ENCODE data around the gene PLOD3. TPM values are rescaled to one million over a fixed set of nuclear protein-coding genes. Genes with fewer than 3 reads are reported as not detected.

PLOD3 gene
- total and polyA plus RNA-seq, 9 of the 15 experiments (the other 6 are each of a cell fraction or from before 2014, with no cell fraction given), result 2.8 to 101 (median 30.9) TPM

GRCh38 chr7:101265622-101266516 lies 48.5 kb upstream of the PLOD3 start (continued):
- peak; percentile 17; the same call in 1 of the 2 replicates for TF ChIP-seq RAD51 (IDR thresholded peaks at IDR 0.05; ENCODE audit: borderline replicate concordance, low read depth)
- no peak for TF ChIP-seq ZNF586 (CRISPR knock-in tag; conservative IDR thresholded peaks at IDR 0.05)
- TF ChIP-seq SIN3A (IDR thresholded peaks at IDR 0.05; ENCODE audit: borderline replicate concordance in 2 of 2, control insufficient read depth in 1 of 2, low read depth in 2 of 2, low read length in 2 of 2), result no peak
- no peak for TF ChIP-seq EWSR1 (IDR thresholded peaks at IDR 0.05; ENCODE audit: borderline replicate concordance, low read depth, partially characterized antibody)
- TF ChIP-seq TCFL5 (CRISPR knock-in tag; conservative IDR thresholded peaks at IDR 0.05), result no peak
- peak; percentile 77 for TF ChIP-seq EGR1 (conservative IDR thresholded peaks at IDR 0.05)
- TF ChIP-seq ATF3 (IDR thresholded peaks at IDR 0.05), result peak; percentile 47
- no peak for TF ChIP-seq ATF3 (CRISPR knock-in tag; conservative IDR thresholded peaks at IDR 0.05)
- TF ChIP-seq SRSF1 (IDR thresholded peaks at IDR 0.05; ENCODE audit: low read depth, low read length), result no peak
- TF ChIP-seq MGA (IDR thresholded peaks at IDR 0.05), result peak; percentile 67
- TF ChIP-seq, protein P1, sequence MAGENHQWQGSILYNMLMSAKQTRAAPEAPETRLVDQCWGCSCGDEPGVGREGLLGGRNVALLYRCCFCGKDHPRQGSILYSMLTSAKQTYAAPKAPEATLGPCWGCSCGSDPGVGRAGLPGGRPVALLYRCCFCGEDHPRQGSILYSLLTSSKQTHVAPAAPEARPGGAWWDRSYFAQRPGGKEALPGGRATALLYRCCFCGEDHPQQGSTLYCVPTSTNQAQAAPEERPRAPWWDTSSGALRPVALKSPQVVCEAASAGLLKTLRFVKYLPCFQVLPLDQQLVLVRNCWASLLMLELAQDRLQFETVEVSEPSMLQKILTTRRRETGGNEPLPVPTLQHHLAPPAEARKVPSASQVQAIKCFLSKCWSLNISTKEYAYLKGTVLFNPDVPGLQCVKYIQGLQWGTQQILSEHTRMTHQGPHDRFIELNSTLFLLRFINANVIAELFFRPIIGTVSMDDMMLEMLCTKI (IDR thresholded peaks at IDR 0.05; ENCODE audit: partially characterized antibody), result no peak
- TF ChIP-seq ZZZ3 (IDR thresholded peaks at IDR 0.05), result no peak

Data from K562 (cell line).